GM23338 (cell line): ENCODE measurements around the gene ATG9A. TPM values are rescaled to one million over a fixed set of nuclear protein-coding genes. Genes with fewer than 3 reads are reported as not detected.

Experiments
- ATAC-seq: fragments of 200-7000 bp; cut with Tn5 transposase; 3 replicates; pipeline ENCODE4 v1.9.1; 2020
- DNase-seq: peaks from one replicate; pipeline ENCODE4 v3.0.0-alpha.2; 2015; ENCODE audit warnings: low spot score
- H2AFZ ChIP-seq: fragments of 200-600 bp; sonication (generic); 2 replicates; pipeline ENCODE4 v1.8.0; 2016; ENCODE audit warnings: antibody characterized with exemption, mild to moderate bottlenecking, moderate library complexity
- H3F3A ChIP-seq: fragments of 200-600 bp; sonication (generic); replicated peaks from 2 replicates; pipeline ENCODE4 v1.8.0; 2017; ENCODE audit warnings: antibody characterized with exemption, mixed run types, low read depth
- H3K27ac ChIP-seq: fragments of 200-600 bp; sonication (generic); 2 replicates; pipeline ENCODE4 v1.6.1; 2016; ENCODE audit warnings: low read depth
- H3K27me3 ChIP-seq: fragments of 200-600 bp; sonication (generic); 2 replicates; pipeline ENCODE4 v1.8.0; 2016; ENCODE audit warnings: mild to moderate bottlenecking, mixed run types, moderate library complexity; ENCODE audit not compliant: insufficient read depth
- H3K36me3 ChIP-seq: fragments of 200-600 bp; sonication (generic); 2 replicates; pipeline ENCODE4 v1.8.0; 2016; ENCODE audit warnings: mild to moderate bottlenecking; ENCODE audit not compliant: insufficient read depth
- H3K4me1 ChIP-seq: fragments of 200-600 bp; sonication (generic); 2 replicates; pipeline ENCODE4 v1.8.0; 2016; ENCODE audit warnings: mild to moderate bottlenecking, moderate library complexity; ENCODE audit not compliant: insufficient read depth
- H3K4me2 ChIP-seq: fragments of 200-600 bp; sonication (generic); 2 replicates; pipeline ENCODE4 v1.7.1; 2017; ENCODE audit warnings: mixed run types
- H3K4me3 ChIP-seq: fragments of 200-600 bp; sonication (generic); 2 replicates; pipeline ENCODE4 v1.6.1; 2016; ENCODE audit warnings: mixed run types
- H3K79me2 ChIP-seq: fragments of 200-600 bp; sonication (generic); replicated peaks from 2 replicates; pipeline ENCODE4 v1.8.0; 2017; ENCODE audit warnings: mild to moderate bottlenecking; ENCODE audit not compliant: insufficient read depth
- H3K9me2 ChIP-seq: fragments of 200-600 bp; sonication (generic); 2 replicates; pipeline ENCODE4 v1.8.0; 2017; ENCODE audit not compliant: insufficient read depth
- H4K20me1 ChIP-seq: fragments of 200-600 bp; sonication (generic); replicated peaks from 2 replicates; pipeline ENCODE4 v1.8.0; 2017; ENCODE audit warnings: mild to moderate bottlenecking; ENCODE audit not compliant: insufficient read depth
- H3K27ac Mint-ChIP-seq: 2 replicates; pipeline ENCODE4 v1.8.0; 2020; ENCODE audit warnings: inconsistent platforms, mild to moderate bottlenecking, moderate library complexity, mixed read lengths
- H3K27me3 Mint-ChIP-seq: 3 replicates; pipeline ENCODE4 v1.8.0; 2022; ENCODE audit warnings: low read depth, mild to moderate bottlenecking, moderate library complexity, mixed read lengths, inconsistent platforms; ENCODE audit not compliant: insufficient read depth, poor library complexity
- H3K36me3 Mint-ChIP-seq: 3 replicates; pipeline ENCODE4 v1.8.0; 2021; ENCODE audit warnings: low read depth, mild to moderate bottlenecking, inconsistent platforms, moderate library complexity, mixed read lengths
- H3K4me1 Mint-ChIP-seq: 3 replicates; pipeline ENCODE4 v1.8.0; 2020; ENCODE audit warnings: mild to moderate bottlenecking, inconsistent platforms, mixed read lengths
- H3K4me3 Mint-ChIP-seq: 3 replicates; pipeline ENCODE4 v1.8.0; 2021; ENCODE audit warnings: moderate library complexity, mild to moderate bottlenecking, inconsistent platforms, mixed read lengths
- H3K9me3 Mint-ChIP-seq: 3 replicates; pipeline ENCODE4 v1.8.0; 2020; ENCODE audit warnings: moderate library complexity, mild to moderate bottlenecking, inconsistent platforms, mixed read lengths
- CREB1 ChIP-seq: fragments of 250-450 bp; sonication (Bioruptor Pico); IDR thresholded peaks from 2 replicates; pipeline ENCODE4 v1.5.0; 2020; ENCODE audit warnings: low read depth, mild to moderate bottlenecking, moderate library complexity
- CTCF ChIP-seq, 2 experiments: fragments of 200-600 bp in 1 of 2; sonication (generic) in 1 of 2; conservative IDR thresholded peaks; 2 replicates each; pipeline versions ENCODE4 v1.5.1 to v1.6.1; 2016 to 2017; ENCODE audit warnings: antibody characterized with exemption in 2 of 2, low read depth in 2 of 2, mild to moderate bottlenecking in 2 of 2, moderate library complexity in 1 of 2
- ETS1 ChIP-seq: IDR thresholded peaks from 2 replicates; pipeline ENCODE4 v1.6.1; 2016; ENCODE audit warnings: antibody characterized with exemption
- EZH2 ChIP-seq: fragments of 200-600 bp; sonication (generic); IDR thresholded peaks from one replicate; pipeline ENCODE4 v1.8.0; 2017; ENCODE audit warnings: antibody characterized with exemption, mild to moderate bottlenecking, low read depth; ENCODE audit not compliant: unreplicated experiment
- EZH2phosphoT487 ChIP-seq: fragments of 200-600 bp; sonication (generic); IDR thresholded peaks from one replicate; pipeline ENCODE4 v1.8.1; 2018; ENCODE audit warnings: antibody characterized with exemption; ENCODE audit not compliant: unreplicated experiment
- JUNB ChIP-seq: IDR thresholded peaks from one replicate; pipeline ENCODE4 v1.6.1; 2016; ENCODE audit warnings: antibody characterized with exemption; ENCODE audit not compliant: unreplicated experiment
- NANOG ChIP-seq: IDR thresholded peaks from 2 replicates; pipeline ENCODE4 v1.6.1; 2016; ENCODE audit warnings: antibody characterized with exemption, borderline replicate concordance
- POLR2AphosphoS5 ChIP-seq: IDR thresholded peaks from 2 replicates; pipeline ENCODE4 v1.6.1; 2016; ENCODE audit warnings: antibody characterized with exemption, low read depth
- REST ChIP-seq: IDR thresholded peaks from one replicate; pipeline ENCODE4 v1.6.1; 2018; ENCODE audit warnings: antibody characterized with exemption; ENCODE audit not compliant: unreplicated experiment
- STAT1 ChIP-seq: IDR thresholded peaks from one replicate; pipeline ENCODE4 v1.6.1; 2016; ENCODE audit warnings: antibody characterized with exemption; ENCODE audit not compliant: unreplicated experiment
- ZNF114 ChIP-seq: fragments of 250-450 bp; sonication (Bioruptor Pico); IDR thresholded peaks from 2 replicates; pipeline ENCODE4 v1.5.0; 2020; ENCODE audit warnings: mild to moderate bottlenecking, moderate library complexity
- ZNF331 ChIP-seq: fragments of 250-450 bp; sonication (Bioruptor Pico); IDR thresholded peaks from 2 replicates; pipeline ENCODE4 v1.5.0; 2020; ENCODE audit warnings: low read depth, mild to moderate bottlenecking, moderate library complexity
- polyA plus RNA-seq: library from polyadenylated mRNA; unstranded; fragments of >200 nt; fragmentation: Nextera tagmentation; extraction: Ambion mirVana; gene quantifications from 2 replicates; pipeline ENCODE4 v1.2.1, GENCODE V29; 2016
- total RNA-seq: library from RNA; depleted of rRNA; stranded (reverse); fragments of >200 nt; shearing (Covaris generic); gene quantifications from 2 replicates; pipeline ENCODE4 v1.2.3, GENCODE V29; 2014

Gene ATG9A
- total and polyA plus RNA-seq, 2 experiments from 2014 or later, result 20.7 to 54.2 TPM

GRCh38 chr2:219180961-219181360, 48.5 kb downstream of the ATG9A start (continued):
- TF ChIP-seq CTCF (conservative IDR thresholded peaks at IDR 0.05; ENCODE audit: low read depth in 2 of 2), result no peak
- TF ChIP-seq CREB1 (CRISPR knock-in tag), result no peak
- no peak for TF ChIP-seq EZH2
- TF ChIP-seq NANOG, result no peak
- TF ChIP-seq STAT1, result no peak
- no peak for TF ChIP-seq POLR2AphosphoS5
- TF ChIP-seq ZNF114 (CRISPR knock-in tag), result no peak
- TF ChIP-seq ZNF331, result no peak
- no peak for TF ChIP-seq JUNB
- no peak for TF ChIP-seq REST
- TF ChIP-seq ETS1, result no peak
- TF ChIP-seq EZH2phosphoT487, result no peak

GRCh38 chr2:219179601-219180465, 49.6 kb downstream of the ATG9A start:
- peaks cover 7% of the 10 kb centered on the region for H3K79me2 ChIP-seq
- ATAC-seq (no peak), DNase-seq (no peak)
- Mint-ChIP-seq H3K27ac (no peak overlapping the region), H3K9me3 (no peaks in the 10 kb centered on the region; the same call in 2 of the 3 replicates), H3K4me1 (peaks cover 13% of the 10 kb centered on the region; the same call in 2 of the 3 replicates), H3K36me3 (peaks cover 30% of the 10 kb centered on the region), H3K4me3 (peak overlapping the region; percentile 94; the same call in 1 of the 3 replicates), H3K27me3 (peaks cover 10% of the 10 kb centered on the region)
- H3K4me3 ChIP-seq, result no peak overlapping the region
- no peaks in the 10 kb centered on the region for H3K27me3 ChIP-seq
- no peak overlapping the region; the same call in 1 of the 2 replicates for H3K4me2 ChIP-seq
- no peaks in the 10 kb centered on the region for H3K9me2 ChIP-seq
- no peaks in the 10 kb centered on the region for H3K36me3 ChIP-seq
- H3F3A ChIP-seq, result peaks cover 23% of the 10 kb centered on the region
- no peaks in the 10 kb centered on the region; the same call in 1 of the 2 replicates for H4K20me1 ChIP-seq
- peaks cover 13% of the 10 kb centered on the region for H3K4me1 ChIP-seq
- no peak overlapping the region for H3K27ac ChIP-seq
- H2AFZ ChIP-seq, result no peak overlapping the region
- TF ChIP-seq CTCF (conservative IDR thresholded peaks at IDR 0.05; ENCODE audit: low read depth in 2 of 2) (no peak), NANOG (no peak), ZNF331 (no peak), EZH2 (no peak), EZH2phosphoT487 (no peak), JUNB (no peak), CREB1 (CRISPR knock-in tag) (no peak)
